H1 (cell line): ENCODE data around the gene TAF10. TPM values are rescaled to one million over a fixed set of nuclear protein-coding genes. Genes with fewer than 3 reads are reported as not detected.

ENCODE experiments used
- CTCF ChIA-PET: fragments of 300-600 bp; sonication (Branson Sonifier 250); formaldehyde crosslinking; loops from one replicate; lab custom pipeline; 2021; ENCODE audit not compliant: partially characterized antibody; lab: Charles Lee
- POLR2A ChIA-PET: fragments of 300-600 bp; sonication (Branson Sonifier 250); formaldehyde crosslinking; loops from one replicate; lab custom pipeline; 2021; ENCODE audit warnings: inconsistent platforms; ENCODE audit not compliant: partially characterized antibody; lab: Charles Lee
- DNase-seq, 2 experiments: peaks; one replicate each; pipeline versions ENCODE4 v3.0.0 to v3.0.0-alpha.2; 2010 to 2022; ENCODE audit warnings: low spot score in 2 of 2, low read depth in 1 of 2, mixed read lengths in 1 of 2
- FAIRE-seq: peaks from 2 replicates; lab custom pipeline; 2011; peaks lifted over from hg19 to GRCh38; lab: Jason Lieb, UNC
- H2AFZ ChIP-seq: 2 replicates; pipeline ENCODE4 v1.8.1; 2012; ENCODE audit warnings: low read length, inconsistent platforms
- H2AK5ac ChIP-seq: 2 replicates; pipeline ENCODE4 v1.6.1; 2013; ENCODE audit warnings: low read depth, low read length
- H2BK120ac ChIP-seq: replicated peaks from 2 replicates; pipeline ENCODE3; 2013; ENCODE audit warnings: low read depth, low read length, inconsistent platforms
- H2BK12ac ChIP-seq: 2 replicates; pipeline ENCODE4 v1.6.1; 2013; ENCODE audit warnings: low read depth, low read length
- H2BK15ac ChIP-seq: 2 replicates; pipeline ENCODE4 v1.6.1; 2013; ENCODE audit warnings: low read length
- H2BK20ac ChIP-seq: 2 replicates; pipeline ENCODE4 v1.6.1; 2013; ENCODE audit warnings: low read length
- H2BK5ac ChIP-seq: 2 replicates; pipeline ENCODE4 v1.6.1; 2013; ENCODE audit warnings: low read depth, low read length
- H3K14ac ChIP-seq: 2 replicates; pipeline ENCODE4 v1.6.1; 2013; ENCODE audit warnings: inconsistent platforms; ENCODE audit not compliant: insufficient read length
- H3K18ac ChIP-seq: 2 replicates; pipeline ENCODE4 v1.6.1; 2013; ENCODE audit warnings: low read length; ENCODE audit errors: extremely low read depth
- H3K23ac ChIP-seq: 2 replicates; pipeline ENCODE4 v1.6.1; 2013; ENCODE audit warnings: inconsistent platforms; ENCODE audit not compliant: insufficient read length
- H3K23me2 ChIP-seq: 2 replicates; pipeline ENCODE4 v1.6.1; 2013; ENCODE audit warnings: low read depth, low read length
- H3K27ac ChIP-seq: 2 replicates; pipeline ENCODE4 v1.6.1; 2011; ENCODE audit warnings: low read depth, low read length, inconsistent platforms
- H3K27me3 ChIP-seq, 4 experiments: replicated peaks in 1 of 4; 1 replicate in 1 of 4; 2 replicates in 3 of 4; pipeline versions ENCODE4 v1.6.1 to v1.8.1; 2011 to 2013; ENCODE audit warnings: low read length in 3 of 4, mild to moderate bottlenecking in 3 of 4, inconsistent platforms in 2 of 4, mixed read lengths in 2 of 4, moderate library complexity in 1 of 4; ENCODE audit not compliant: control insufficient read depth in 3 of 4, insufficient read depth in 3 of 4; ENCODE audit errors: extremely low read depth in 1 of 4
- H3K36me3 ChIP-seq, 4 experiments: 2 replicates each; pipeline versions ENCODE4 v1.6.1 to v1.8.1; 2011 to 2013; ENCODE audit warnings: mild to moderate bottlenecking in 4 of 4, low read length in 3 of 4, moderate library complexity in 2 of 4, control low read depth in 1 of 4, inconsistent platforms in 1 of 4; ENCODE audit not compliant: insufficient read depth in 4 of 4, control insufficient read depth in 2 of 4
- H3K4ac ChIP-seq: replicated peaks from 2 replicates; pipeline ENCODE3; 2013; ENCODE audit warnings: low read length, low read depth, mixed read lengths, inconsistent platforms; ENCODE audit not compliant: insufficient read length
- H3K4me1 ChIP-seq, 4 experiments: replicated peaks in 1 of 4; 1 replicate in 1 of 4; 2 replicates in 3 of 4; pipeline versions ENCODE4 v1.6.1 to v1.8.1; 2011 to 2013; ENCODE audit warnings: low read length in 3 of 4, inconsistent platforms in 2 of 4, mixed read lengths in 1 of 4; ENCODE audit not compliant: insufficient read depth in 4 of 4, control insufficient read depth in 3 of 4
- H3K4me2 ChIP-seq, 2 experiments: 2 replicates each; pipeline versions ENCODE4 v1.6.1 to v1.8.1; 2011 to 2013; ENCODE audit warnings: low read depth in 2 of 2, low read length in 2 of 2, control low read depth in 1 of 2, inconsistent platforms in 1 of 2, mild to moderate bottlenecking in 1 of 2; ENCODE audit not compliant: insufficient read depth in 1 of 2
- H3K4me3 ChIP-seq, 4 experiments: fragments of 200-600, 300-600 bp in 1 of 4; sonication (generic), shearing (Covaris generic), sonication (Bioruptor Twin) in 1 of 4; 2 replicates each; pipeline versions ENCODE4 v1.5.1 to v1.8.1; 2011 to 2016; ENCODE audit warnings: low read length in 4 of 4, low read depth in 3 of 4, control low read depth in 2 of 4, inconsistent platforms in 2 of 4, mild to moderate bottlenecking in 2 of 4, mixed read lengths in 1 of 4, moderate library complexity in 1 of 4; ENCODE audit not compliant: insufficient read depth in 2 of 4; ENCODE audit errors: extremely low read depth in 1 of 4
- H3K56ac ChIP-seq: replicated peaks from 2 replicates; pipeline ENCODE3; 2013; ENCODE audit warnings: low read depth, mild to moderate bottlenecking, mixed read lengths, low read length, inconsistent platforms; ENCODE audit not compliant: insufficient read length
- H3K79me1 ChIP-seq: 2 replicates; pipeline ENCODE4 v1.6.1; 2013; ENCODE audit warnings: low read depth, low read length, control low read depth
- H3K79me2 ChIP-seq, 2 experiments: 2 replicates each; pipeline versions ENCODE4 v1.6.1 to v1.8.1; 2012 to 2013; ENCODE audit warnings: low read length in 2 of 2, mild to moderate bottlenecking in 2 of 2, inconsistent platforms in 1 of 2; ENCODE audit not compliant: insufficient read depth in 2 of 2, control insufficient read depth in 1 of 2
- H3K9ac ChIP-seq, 4 experiments: replicated peaks in 1 of 4; 1 replicate in 1 of 4; 2 replicates in 3 of 4; pipeline versions ENCODE4 v1.6.1 to v1.8.1; 2011 to 2013; ENCODE audit warnings: low read depth in 3 of 4, low read length in 3 of 4, control low read depth in 2 of 4, mild to moderate bottlenecking in 2 of 4, moderate library complexity in 2 of 4, inconsistent platforms in 1 of 4; ENCODE audit errors: extremely low read depth in 1 of 4
- H3K9me3 ChIP-seq, 2 experiments: 2 replicates each; pipeline versions ENCODE4 v1.6.1 to v1.8.1; 2012 to 2013; ENCODE audit warnings: mild to moderate bottlenecking in 2 of 2, moderate library complexity in 2 of 2, control low read depth in 1 of 2, inconsistent platforms in 1 of 2, low read depth in 1 of 2, low read length in 1 of 2, mixed read lengths in 1 of 2; ENCODE audit not compliant: insufficient read depth in 2 of 2
- H4K20me1 ChIP-seq, 2 experiments: replicated peaks in 1 of 2; 2 replicates each; pipeline versions ENCODE3 to v1.8.1; 2011 to 2013; ENCODE audit warnings: inconsistent platforms in 2 of 2, low read length in 2 of 2, mild to moderate bottlenecking in 1 of 2; ENCODE audit not compliant: insufficient read depth in 2 of 2, control insufficient read depth in 1 of 2
- H4K5ac ChIP-seq: 2 replicates; pipeline ENCODE4 v1.6.1; 2013; ENCODE audit warnings: low read length, low read depth, mixed read lengths, inconsistent platforms; ENCODE audit not compliant: insufficient read length
- H4K8ac ChIP-seq: 2 replicates; pipeline ENCODE4 v1.8.0; 2013; ENCODE audit warnings: mild to moderate bottlenecking, moderate library complexity, low read length, inconsistent platforms; ENCODE audit not compliant: insufficient read depth; ENCODE audit errors: extremely low read depth
- H4K91ac ChIP-seq: replicated peaks from 2 replicates; pipeline ENCODE3; 2013; ENCODE audit warnings: low read length, mixed read lengths, inconsistent platforms; ENCODE audit not compliant: insufficient read length
- ATF3 ChIP-seq: IDR thresholded peaks from 2 replicates; pipeline ENCODE4 v1.6.1; 2011; ENCODE audit warnings: low read depth, mild to moderate bottlenecking, low read length; ENCODE audit not compliant: insufficient read depth
- CTCF ChIP-seq, 3 experiments: IDR thresholded peaks; 1 replicate in 2 of 3; 2 replicates in 1 of 3; pipeline versions ENCODE4 v1.5.1 to v1.6.1; 2011; ENCODE audit warnings: low read length in 3 of 3, mild to moderate bottlenecking in 3 of 3, inconsistent platforms in 2 of 3, low read depth in 1 of 3, moderate library complexity in 1 of 3; ENCODE audit not compliant: insufficient read depth in 1 of 3; ENCODE audit errors: control extremely low read depth in 1 of 3
- GTF2F1 ChIP-seq: IDR thresholded peaks from 2 replicates; pipeline ENCODE4 v1.6.1; 2012; ENCODE audit warnings: low read depth, low read length, improper control_type of control experiment, borderline replicate concordance
- RAD21 ChIP-seq, 2 experiments: IDR thresholded peaks in 1 of 2; conservative IDR thresholded peaks in 1 of 2; 2 replicates each; pipeline ENCODE4 v1.6.1; 2011; ENCODE audit warnings: low read depth in 2 of 2, low read length in 2 of 2, improper control_type of control experiment in 1 of 2, inconsistent platforms in 1 of 2, mild to moderate bottlenecking in 1 of 2, moderate library complexity in 1 of 2
- whole genome bisulfite sequencing, 2 experiments: shearing (Covaris generic) in 1 of 2; methylation state at CpG; one replicate each; pipeline versions ENCODE4 v1.1.6 to v1.1.7; 2013 to 2015; ENCODE audit warnings: low lambda C conversion rate in 2 of 2, mixed read lengths in 2 of 2, inconsistent platforms in 1 of 2, low coverage in 1 of 2, missing lambda C conversion rate in 1 of 2; ENCODE audit not compliant: insufficient replicate concordance in 2 of 2, insufficient coverage in 1 of 2, insufficient read length in 1 of 2; ENCODE audit errors: extremely low coverage in 1 of 2, missing lambda C conversion rate in 1 of 2; 5-methylcytosine and 5-hydroxymethylcytosine counted together
- polyA plus RNA-seq, 7 experiments: library from polyadenylated mRNA; depleted of rRNA in 3 of 7; stranded (reverse) in 5 of 7; unstranded in 2 of 7; fragments of >200 nt in 5 of 7; fragments of 200-250 nt in 2 of 7; gene quantifications; 1 replicate in 5 of 7; 2 replicates in 1 of 7; 4 replicates in 1 of 7; pipeline versions ENCODE4 v1.2.1 to v1.2.3, GENCODE V29; 2011 to 2013; ENCODE audit warnings: missing spikeins in 2 of 7, mixed read lengths in 2 of 7
- total RNA-seq: library from RNA; stranded (reverse); fragmentation: NEBNext Ultra II Directional; extraction: Animal tissue kit (Norgen Biotek cat#: 25700); gene quantifications from 2 replicates; pipeline ENCODE4 v1.2.1, GENCODE V29; 2021

Gene TAF10
- total and polyA plus RNA-seq, 2 of the 8 experiments (the other 6 are each of a cell fraction or from before 2014, with no cell fraction given), result 128 to 213 TPM

GRCh38 chr11:6570691-6571427 is 41.2 kb downstream of the TAF10 start:
- no peaks in the 10 kb centered on the region for H3K79me1 ChIP-seq
- TF ChIP-seq GTF2F1 (no peak), RAD21 (IDR thresholded peaks at IDR 0.05 in 1 of 2, conservative IDR thresholded peaks at IDR 0.05 in 1 of 2; ENCODE audit: low read depth in 2 of 2, low read length in 2 of 2) (peak in 1 of 2 experiments; percentile 10; a peak in 1 of 4 replicates), CTCF (IDR thresholded peaks at IDR 0.05; ENCODE audit: control extremely low read depth in 1 of 3, insufficient read depth in 1 of 3, low read depth in 1 of 3, low read length in 3 of 3) (peak; percentile 13 to 27 (median 18)), ATF3 (no peak)
- H2AFZ ChIP-seq, result no peak overlapping the region
- no peak overlapping the region for H3K14ac ChIP-seq
- H3K4ac ChIP-seq, result no peak overlapping the region
- no peaks in the 10 kb centered on the region for H4K20me1 ChIP-seq
- H3K4me1 ChIP-seq, result peaks cover 0 to 3% (median 2%) of the 10 kb centered on the region in 4 experiments; a peak in 5 of 7 replicates
- no peak overlapping the region for H3K18ac ChIP-seq
- no peak overlapping the region for H2BK20ac ChIP-seq
- H2BK12ac ChIP-seq, result no peak overlapping the region
- FAIRE-seq (no peak), DNase-seq (no peak)
- H4K8ac ChIP-seq, result no peak overlapping the region
- POLR2A ChIA-PET, result interaction anchor here (1.6 to 3.3 kb wide), 4 partner anchors 10 to 41 kb away, joined by 4 to 14 read pairs (median 6); partner anchors contain the start of genes ILK, RRP8 and TAF10
- no peaks in the 10 kb centered on the region for H3K79me2 ChIP-seq
- CTCF ChIA-PET, result interaction anchor here (0.7 to 6.6 kb wide), 21 partner anchors 8 to 217 kb away, joined by 3 to 63 read pairs (median 6); partner anchors contain the start of genes DNHD1, ILK and RRP8
- no peaks in the 10 kb centered on the region for H3K36me3 ChIP-seq
- H2BK5ac ChIP-seq, result no peak overlapping the region
- no peak overlapping the region for H3K4me2 ChIP-seq
- no peak overlapping the region for H2AK5ac ChIP-seq
- H3K56ac ChIP-seq, result no peak overlapping the region
- H2BK120ac ChIP-seq, result no peak overlapping the region
- H3K23ac ChIP-seq, result no peak overlapping the region
- no peak overlapping the region for H3K4me3 ChIP-seq
- no peak overlapping the region for H4K5ac ChIP-seq
- no peak overlapping the region for H4K91ac ChIP-seq
- no peak overlapping the region for H3K9ac ChIP-seq
- H2BK15ac ChIP-seq, result peak overlapping the region; percentile 63; the same call in 1 of the 2 replicates
- no peaks in the 10 kb centered on the region; the same call in 1 of the 2 replicates for H3K23me2 ChIP-seq
- 95% methylated on average over 62 of the region's 62 CpGs; no CpG with 5 or more reads in 1 of the 2 experiments for WGBS, 2 experiments
- H3K9me3 ChIP-seq, result no peaks in the 10 kb centered on the region
- no peaks in the 10 kb centered on the region for H3K27me3 ChIP-seq
- no peak overlapping the region for H3K27ac ChIP-seq
